Measurements from ENCODE around the gene RGS7.

- TF ChIP-seq SIN3A (IDR thresholded peaks at IDR 0.05; ENCODE audit: borderline replicate concordance, insufficient read depth, low read depth, low read length) (no peak), CTCF (IDR thresholded peaks at IDR 0.05) (no peak), REST (IDR thresholded peaks at IDR 0.05; ENCODE audit: insufficient read depth in 1 of 2, low read depth in 2 of 2, low read length in 1 of 2) (no peak), POLR2AphosphoS5 (IDR thresholded peaks at IDR 0.05; ENCODE audit: low read depth, low read length) (no peak)
Observed at GRCh38 chr1:241129207-241129960, 227.6 kb downstream of the RGS7 start.
